Loucy (cell line): Measurements from ENCODE around the gene AHNAK2.

Source experiments
- H2AFZ ChIP-seq: fragments of 200-600 bp; sonication (generic); 2 replicates; pipeline ENCODE4 v1.6.0; 2016; ENCODE audit warnings: antibody characterized with exemption, mild to moderate bottlenecking, low read length, moderate library complexity
- H3F3A ChIP-seq: fragments of 200-600 bp; 2 replicates; pipeline ENCODE4 v1.6.0; 2016; ENCODE audit warnings: antibody characterized with exemption, low read depth, mild to moderate bottlenecking
- H3K27me3 ChIP-seq: fragments of 200-600 bp; sonication (generic); 2 replicates; pipeline ENCODE4 v1.6.1; 2014; ENCODE audit warnings: low read length, mild to moderate bottlenecking; ENCODE audit not compliant: insufficient read depth, poor library complexity, severe bottlenecking
- H3K36me3 ChIP-seq: fragments of 200-600 bp; sonication (generic); 2 replicates; pipeline ENCODE4 v1.6.1; 2016; ENCODE audit warnings: low read length; ENCODE audit not compliant: insufficient read depth
- H3K4me1 ChIP-seq: fragments of 200-600 bp; sonication (generic); 2 replicates; pipeline ENCODE4 v1.5.1; 2014; ENCODE audit warnings: low read length, mild to moderate bottlenecking; ENCODE audit not compliant: insufficient read depth, poor library complexity, severe bottlenecking
- H3K4me2 ChIP-seq: fragments of 200-600 bp; sonication (generic); 2 replicates; pipeline ENCODE4 v1.6.0; 2014; ENCODE audit warnings: antibody characterized with exemption, low read length, low read depth, mild to moderate bottlenecking; ENCODE audit not compliant: poor library complexity, severe bottlenecking
- H3K4me3 ChIP-seq: fragments of 200-600 bp; sonication (generic); 2 replicates; pipeline ENCODE4 v1.5.1; 2014; ENCODE audit warnings: low read length, mild to moderate bottlenecking, mixed read lengths; ENCODE audit not compliant: poor library complexity, severe bottlenecking
- H3K79me2 ChIP-seq: fragments of 200-600 bp; sonication (generic); 2 replicates; pipeline ENCODE4 v1.6.1; 2014; ENCODE audit warnings: low read length; ENCODE audit not compliant: insufficient read depth
- H3K9ac ChIP-seq: fragments of 200-600 bp; sonication (generic); 2 replicates; pipeline ENCODE4 v1.6.0; 2014; ENCODE audit warnings: mild to moderate bottlenecking, low read depth, low read length, moderate library complexity; ENCODE audit not compliant: poor library complexity, severe bottlenecking
- H3K9me2 ChIP-seq: fragments of 200-600 bp; sonication (generic); replicated peaks from 2 replicates; pipeline ENCODE4 v1.6.1; 2016; ENCODE audit warnings: low read depth, low read length, mixed read lengths
- H3K9me3 ChIP-seq: fragments of 200-600 bp; sonication (generic); 2 replicates; pipeline ENCODE4 v1.6.1; 2014; ENCODE audit warnings: mild to moderate bottlenecking, antibody characterized with exemption, low read length, low read depth; ENCODE audit not compliant: insufficient read depth
- H4K20me1 ChIP-seq: fragments of 200-600 bp; sonication (generic); 2 replicates; pipeline ENCODE4 v1.6.0; 2014; ENCODE audit warnings: antibody characterized with exemption, low read length, mild to moderate bottlenecking; ENCODE audit not compliant: insufficient read depth, poor library complexity, severe bottlenecking
- EZH2phosphoT487 ChIP-seq: fragments of 200-600 bp; IDR thresholded peaks from 2 replicates; pipeline ENCODE4 v1.6.1; 2018; ENCODE audit warnings: antibody characterized with exemption, mild to moderate bottlenecking, moderate library complexity, borderline replicate concordance
- TF ChIP-seq, protein P1 (sequence below): fragments of 200-600 bp; sonication (generic); conservative IDR thresholded peaks from 2 replicates; pipeline ENCODE4 v1.5.1; 2014; ENCODE audit warnings: mild to moderate bottlenecking, antibody characterized with exemption, low read length

Gene AHNAK2

DNA sequence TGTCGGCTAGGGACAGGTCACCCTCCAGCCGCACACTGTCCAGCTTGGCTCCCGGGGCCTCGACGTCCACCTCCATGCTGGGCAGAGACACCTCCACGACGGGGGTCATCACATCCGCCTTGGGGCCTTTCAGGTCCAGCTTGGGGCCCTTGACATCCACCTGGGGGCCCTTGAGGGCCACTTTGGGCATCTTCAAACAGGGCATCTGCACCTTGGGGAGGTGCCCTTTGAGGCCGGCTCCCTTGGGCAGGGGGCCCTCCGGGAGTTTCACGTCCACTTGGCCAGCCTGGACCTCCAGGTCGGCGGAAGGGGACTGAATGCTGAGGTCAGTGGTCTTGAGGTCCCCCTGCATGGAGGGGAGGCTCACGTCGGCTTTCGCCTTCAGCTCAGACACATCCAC is 35.6 kb downstream of the AHNAK2 start:
- Histone ChIP-seq H3K4me2 (no peak overlapping the region), H3K4me1 (no peaks in the 10 kb centered on the region), H3F3A (no peaks in the 10 kb centered on the region), H3K79me2 (no peaks in the 10 kb centered on the region), H2AFZ (no peak overlapping the region), H3K9me3 (no peaks in the 10 kb centered on the region), H3K4me3 (no peak overlapping the region), H4K20me1 (no peaks in the 10 kb centered on the region), H3K9me2 (no peaks in the 10 kb centered on the region), H3K27me3 (no peaks in the 10 kb centered on the region), H3K36me3 (no peaks in the 10 kb centered on the region), H3K9ac (no peak overlapping the region)
- TF ChIP-seq, protein P1, sequence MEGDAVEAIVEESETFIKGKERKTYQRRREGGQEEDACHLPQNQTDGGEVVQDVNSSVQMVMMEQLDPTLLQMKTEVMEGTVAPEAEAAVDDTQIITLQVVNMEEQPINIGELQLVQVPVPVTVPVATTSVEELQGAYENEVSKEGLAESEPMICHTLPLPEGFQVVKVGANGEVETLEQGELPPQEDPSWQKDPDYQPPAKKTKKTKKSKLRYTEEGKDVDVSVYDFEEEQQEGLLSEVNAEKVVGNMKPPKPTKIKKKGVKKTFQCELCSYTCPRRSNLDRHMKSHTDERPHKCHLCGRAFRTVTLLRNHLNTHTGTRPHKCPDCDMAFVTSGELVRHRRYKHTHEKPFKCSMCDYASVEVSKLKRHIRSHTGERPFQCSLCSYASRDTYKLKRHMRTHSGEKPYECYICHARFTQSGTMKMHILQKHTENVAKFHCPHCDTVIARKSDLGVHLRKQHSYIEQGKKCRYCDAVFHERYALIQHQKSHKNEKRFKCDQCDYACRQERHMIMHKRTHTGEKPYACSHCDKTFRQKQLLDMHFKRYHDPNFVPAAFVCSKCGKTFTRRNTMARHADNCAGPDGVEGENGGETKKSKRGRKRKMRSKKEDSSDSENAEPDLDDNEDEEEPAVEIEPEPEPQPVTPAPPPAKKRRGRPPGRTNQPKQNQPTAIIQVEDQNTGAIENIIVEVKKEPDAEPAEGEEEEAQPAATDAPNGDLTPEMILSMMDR, result no peak
- no peak for TF ChIP-seq EZH2phosphoT487

DNA sequence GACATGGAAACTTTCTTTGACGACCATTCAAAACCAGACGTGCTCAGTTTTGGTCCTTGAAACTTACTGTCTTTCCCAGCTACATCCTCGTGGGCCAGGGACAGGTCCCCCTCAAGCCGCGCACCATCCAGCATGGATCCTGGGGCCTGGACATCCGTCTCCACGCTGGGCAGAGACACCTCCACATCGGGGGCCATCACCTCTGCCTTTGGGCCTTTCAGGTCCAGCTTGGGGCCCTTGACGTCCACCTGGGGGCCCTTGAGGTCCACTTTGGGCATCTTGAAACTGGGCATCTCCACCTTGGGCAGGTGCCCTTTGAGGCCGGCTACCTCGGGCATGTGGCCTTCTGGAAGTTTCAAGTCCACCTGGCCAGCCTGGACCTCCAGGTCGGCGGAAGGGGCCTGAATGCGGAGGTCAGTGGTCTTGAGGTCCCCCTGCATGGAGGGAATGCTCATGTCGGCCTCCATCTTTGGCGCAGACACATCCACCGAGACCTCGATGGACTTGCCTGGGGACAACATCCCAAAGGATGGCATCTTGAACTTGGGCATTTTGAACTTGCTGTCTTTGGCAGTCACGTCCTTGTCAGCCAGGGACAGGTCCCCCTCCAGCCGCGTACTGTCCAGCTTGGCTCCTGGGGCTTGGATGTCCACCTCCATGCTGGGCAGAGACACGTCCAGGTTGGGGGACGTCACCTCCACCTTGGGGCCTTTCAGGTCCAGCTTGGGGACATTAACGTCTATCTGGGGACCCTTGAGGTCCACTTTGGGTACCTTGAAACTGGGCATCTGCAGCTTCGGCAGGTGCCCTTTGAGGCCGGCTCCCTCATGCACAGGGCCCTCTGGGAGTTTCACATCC is 36.4 kb downstream of the AHNAK2 start:
- Histone ChIP-seq H3F3A (no peaks in the 10 kb centered on the region), H3K4me1 (no peaks in the 10 kb centered on the region), H3K4me2 (no peak overlapping the region), H3K36me3 (no peaks in the 10 kb centered on the region), H4K20me1 (no peaks in the 10 kb centered on the region), H3K79me2 (no peaks in the 10 kb centered on the region), H3K9me3 (no peaks in the 10 kb centered on the region), H3K4me3 (no peak overlapping the region), H2AFZ (no peak overlapping the region), H3K9ac (no peak overlapping the region), H3K27me3 (no peaks in the 10 kb centered on the region), H3K9me2 (no peaks in the 10 kb centered on the region)
- TF ChIP-seq, protein P1, result no peak
- no peak for TF ChIP-seq EZH2phosphoT487

DNA sequence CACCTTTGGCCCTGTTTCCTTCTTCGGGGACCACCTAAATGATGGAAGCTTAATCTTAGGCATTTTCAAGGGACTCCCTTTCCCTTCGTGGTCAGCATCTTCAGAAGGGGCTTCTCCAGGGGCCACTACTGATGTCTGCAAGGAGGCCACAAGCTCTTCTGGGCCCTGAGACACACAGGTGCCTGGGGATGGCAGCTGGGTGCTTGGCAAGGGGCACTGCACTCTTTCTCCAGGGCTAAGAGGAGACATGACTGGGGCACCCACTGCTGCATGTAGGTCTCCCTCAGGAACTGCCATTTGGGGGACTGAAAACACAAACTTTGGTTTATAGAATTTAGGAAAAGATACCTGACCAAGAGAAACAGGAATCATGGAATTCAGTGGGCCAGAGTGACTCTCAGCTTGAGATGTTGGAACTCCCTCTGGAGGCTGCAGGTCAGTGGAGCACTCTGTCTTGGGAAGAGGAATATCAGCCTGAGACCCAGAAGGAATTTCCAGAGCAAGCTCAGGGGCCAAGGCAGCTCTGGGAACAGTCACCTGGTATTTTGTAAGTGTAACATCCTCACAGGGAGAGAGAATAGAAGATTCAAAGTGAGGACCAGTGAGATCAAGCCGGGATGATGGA is 37.5 kb downstream of the AHNAK2 start:
- H3K4me2 ChIP-seq, result no peak overlapping the region
- H3K4me1 ChIP-seq, result no peaks in the 10 kb centered on the region
- no peaks in the 10 kb centered on the region for H3K27me3 ChIP-seq
- no peak overlapping the region for H3K4me3 ChIP-seq
- TF ChIP-seq, protein P1, result no peak; the same call in 1 of the 2 replicates
- TF ChIP-seq EZH2phosphoT487, result no peak
- no peaks in the 10 kb centered on the region for H3K9me2 ChIP-seq
- no peak overlapping the region for H3K9ac ChIP-seq
- H4K20me1 ChIP-seq, result no peaks in the 10 kb centered on the region
- H3K36me3 ChIP-seq, result no peaks in the 10 kb centered on the region
- H3K9me3 ChIP-seq, result no peaks in the 10 kb centered on the region
- no peak overlapping the region for H2AFZ ChIP-seq
- H3F3A ChIP-seq, result no peaks in the 10 kb centered on the region
- H3K79me2 ChIP-seq, result no peaks in the 10 kb centered on the region
